OCI-LY7 (cell line): Measurements from ENCODE around the gene HEPHL1. TPM values are rescaled to one million over a fixed set of nuclear protein-coding genes. Genes with fewer than 3 reads are reported as not detected.

ENCODE experiments used
- BruUV-seq: library from RNA; stranded (reverse); fragments of 400-500 nt; replicated peaks from 2 replicates; lab custom pipeline; 2021; lab: Mats Ljungman, UMichigan
- CTCF ChIA-PET: fragments of 300-600 bp; sonication (Branson Sonifier 250); formaldehyde crosslinking; loops from one replicate; lab custom pipeline; 2022; ENCODE audit warnings: antibody characterized with exemption; ENCODE audit not compliant: unreplicated experiment; lab: Charles Lee
- POLR2A ChIA-PET: fragments of 300-600 bp; sonication (Branson Sonifier 250); formaldehyde crosslinking; loops from one replicate; lab custom pipeline; 2022; ENCODE audit warnings: antibody characterized with exemption; lab: Charles Lee
- DNase-seq: peaks from one replicate; pipeline ENCODE4 v3.0.0-alpha.2; 2015; ENCODE audit warnings: low spot score
- H2AFZ ChIP-seq: fragments of 200-600 bp; sonication (generic), shearing (Covaris generic); 2 replicates; pipeline ENCODE4 v1.6.1; 2014; ENCODE audit warnings: mild to moderate bottlenecking, antibody characterized with exemption, low read length, moderate library complexity
- H3K27ac ChIP-seq: fragments of 200-600 bp; sonication (generic); 2 replicates; pipeline ENCODE4 v1.5.1; 2014; ENCODE audit warnings: mixed run types, low read depth, mild to moderate bottlenecking, moderate library complexity, low read length, inconsistent platforms; ENCODE audit not compliant: poor library complexity, severe bottlenecking
- H3K36me3 ChIP-seq: fragments of 200-600 bp; sonication (generic); 2 replicates; pipeline ENCODE4 v1.6.1; 2014; ENCODE audit warnings: mild to moderate bottlenecking, antibody characterized with exemption, low read length, moderate library complexity, mixed read lengths; ENCODE audit not compliant: insufficient read depth
- H3K4me1 ChIP-seq: fragments of 200-600 bp; sonication (generic); 2 replicates; pipeline ENCODE4 v1.5.1; 2014; ENCODE audit warnings: mild to moderate bottlenecking, low read length; ENCODE audit not compliant: insufficient read depth, poor library complexity, severe bottlenecking
- H3K4me2 ChIP-seq: fragments of 200-600 bp; sonication (generic); 2 replicates; pipeline ENCODE4 v1.6.1; 2014; ENCODE audit warnings: mild to moderate bottlenecking, low read length
- H3K4me3 ChIP-seq: fragments of 200-600 bp; sonication (generic); 2 replicates; pipeline ENCODE4 v1.5.1; 2014; ENCODE audit warnings: mild to moderate bottlenecking, low read depth, low read length; ENCODE audit not compliant: poor library complexity, severe bottlenecking
- H3K79me2 ChIP-seq: fragments of 200-600 bp; sonication (generic); 2 replicates; pipeline ENCODE4 v1.6.1; 2016; ENCODE audit warnings: low read depth, mild to moderate bottlenecking, low read length, moderate library complexity, mixed read lengths; ENCODE audit not compliant: insufficient read depth
- H3K9me2 ChIP-seq: fragments of 200-600 bp; sonication (generic); 2 replicates; pipeline ENCODE4 v1.6.1; 2016; ENCODE audit warnings: mild to moderate bottlenecking, low read length, mixed read lengths; ENCODE audit not compliant: insufficient read depth
- H3K9me3 ChIP-seq: fragments of 200-600 bp; sonication (generic); 2 replicates; pipeline ENCODE4 v1.6.1; 2014; ENCODE audit warnings: mild to moderate bottlenecking, mixed run types, low read length, mixed read lengths
- H4K20me1 ChIP-seq: fragments of 200-600 bp; sonication (generic); 2 replicates; pipeline ENCODE4 v1.6.1; 2014; ENCODE audit warnings: mild to moderate bottlenecking, antibody characterized with exemption, low read length, moderate library complexity, mixed read lengths; ENCODE audit not compliant: insufficient read depth
- EZH2phosphoT487 ChIP-seq: fragments of 200-600 bp; sonication (generic); IDR thresholded peaks from 2 replicates; pipeline ENCODE4 v1.6.1; 2018; ENCODE audit warnings: low read depth, borderline replicate concordance, mild to moderate bottlenecking, mixed run types, antibody characterized with exemption, low read length, moderate library complexity, mixed read lengths
- intact Hi-C: fragments of 100-400 bp; cut with micrococcal nuclease; formaldehyde crosslinking; loops from one replicate; pipeline ENCODE4 v1.10.0; 2022; ENCODE audit not compliant: unreplicated experiment
- total RNA-seq, 2 experiments: library from RNA; depleted of rRNA in 1 of 2; stranded (reverse); fragments of >200 nt in 1 of 2; shearing (Covaris generic) in 1 of 2; gene quantifications; 2 replicates each; pipeline ENCODE4 v1.2.3, GENCODE V29; 2014 to 2022
- TF ChIP-seq, protein P1 (sequence below): fragments of 200-600 bp; sonication (generic); conservative IDR thresholded peaks from 2 replicates; pipeline ENCODE4 v1.5.1; 2014; ENCODE audit warnings: mild to moderate bottlenecking, antibody characterized with exemption, low read length, moderate library complexity, mixed read lengths

Gene HEPHL1
- total RNA-seq, 2 experiments from 2014 or later, result not detected

DNA sequence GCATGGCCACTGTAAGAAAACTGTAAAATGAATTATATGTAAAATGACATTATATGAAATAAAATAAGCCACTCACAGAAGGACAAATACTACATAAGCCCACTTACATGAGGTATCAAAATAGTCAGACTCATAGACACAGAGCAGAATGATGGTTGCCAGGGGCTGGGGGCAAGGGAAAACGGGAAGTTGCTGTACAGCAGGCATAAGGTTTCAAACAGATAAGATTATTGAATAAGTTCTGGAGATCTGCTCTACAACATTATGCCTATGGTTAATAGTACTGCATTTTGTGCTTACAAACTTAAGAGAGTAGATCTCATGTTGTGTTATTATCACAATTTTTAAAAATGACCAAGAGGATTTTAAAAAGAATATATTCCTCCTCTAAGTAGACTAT, 32.7 kb upstream of the HEPHL1 start:
- CTCF ChIA-PET, result no interaction called here
- Histone ChIP-seq H2AFZ (no peak overlapping the region), H3K27ac (no peak overlapping the region), H3K9me2 (no peaks in the 10 kb centered on the region), H3K4me3 (no peak overlapping the region), H3K79me2 (no peaks in the 10 kb centered on the region), H3K4me2 (no peak overlapping the region), H3K9me3 (peaks cover 6% of the 10 kb centered on the region; the same call in 1 of the 2 replicates), H3K4me1 (no peaks in the 10 kb centered on the region), H3K36me3 (no peaks in the 10 kb centered on the region), H4K20me1 (no peaks in the 10 kb centered on the region)
- no peak for DNase-seq
- POLR2A ChIA-PET, result no interaction called here
- no peak for TF ChIP-seq EZH2phosphoT487
- TF ChIP-seq, protein P1, sequence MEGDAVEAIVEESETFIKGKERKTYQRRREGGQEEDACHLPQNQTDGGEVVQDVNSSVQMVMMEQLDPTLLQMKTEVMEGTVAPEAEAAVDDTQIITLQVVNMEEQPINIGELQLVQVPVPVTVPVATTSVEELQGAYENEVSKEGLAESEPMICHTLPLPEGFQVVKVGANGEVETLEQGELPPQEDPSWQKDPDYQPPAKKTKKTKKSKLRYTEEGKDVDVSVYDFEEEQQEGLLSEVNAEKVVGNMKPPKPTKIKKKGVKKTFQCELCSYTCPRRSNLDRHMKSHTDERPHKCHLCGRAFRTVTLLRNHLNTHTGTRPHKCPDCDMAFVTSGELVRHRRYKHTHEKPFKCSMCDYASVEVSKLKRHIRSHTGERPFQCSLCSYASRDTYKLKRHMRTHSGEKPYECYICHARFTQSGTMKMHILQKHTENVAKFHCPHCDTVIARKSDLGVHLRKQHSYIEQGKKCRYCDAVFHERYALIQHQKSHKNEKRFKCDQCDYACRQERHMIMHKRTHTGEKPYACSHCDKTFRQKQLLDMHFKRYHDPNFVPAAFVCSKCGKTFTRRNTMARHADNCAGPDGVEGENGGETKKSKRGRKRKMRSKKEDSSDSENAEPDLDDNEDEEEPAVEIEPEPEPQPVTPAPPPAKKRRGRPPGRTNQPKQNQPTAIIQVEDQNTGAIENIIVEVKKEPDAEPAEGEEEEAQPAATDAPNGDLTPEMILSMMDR, result no peak
- no TSS peak for BruUV-seq
- intact Hi-C loops, result no loop called here

- Histone ChIP-seq H4K20me1 (no peaks in the 10 kb centered on the region), H3K27ac (no peak overlapping the region), H3K9me2 (no peaks in the 10 kb centered on the region), H3K9me3 (peaks cover 11% of the 10 kb centered on the region; the same call in 1 of the 2 replicates), H3K36me3 (no peaks in the 10 kb centered on the region), H3K4me2 (no peak overlapping the region), H3K4me1 (no peaks in the 10 kb centered on the region), H3K79me2 (no peaks in the 10 kb centered on the region), H2AFZ (no peak overlapping the region), H3K4me3 (no peak overlapping the region)
- ChIA-PET POLR2A (no interaction called here), CTCF (no interaction called here)
- no TSS peak for BruUV-seq
- DNase-seq, result no peak
- TF ChIP-seq, protein P1, result no peak
- TF ChIP-seq EZH2phosphoT487, result no peak
- intact Hi-C loops, result no loop called here
Observed at GRCh38 chr11:93988912-93989311, 32.2 kb upstream of the HEPHL1 start.

GRCh38 chr11:93993747-93994146, 27.4 kb upstream of the HEPHL1 start:
- Histone ChIP-seq H3K27ac (no peak overlapping the region), H3K9me3 (peaks cover 12% of the 10 kb centered on the region), H3K4me1 (no peaks in the 10 kb centered on the region), H3K4me2 (no peak overlapping the region), H3K9me2 (no peaks in the 10 kb centered on the region), H2AFZ (no peak overlapping the region), H4K20me1 (no peaks in the 10 kb centered on the region), H3K36me3 (no peaks in the 10 kb centered on the region), H3K4me3 (no peak overlapping the region), H3K79me2 (no peaks in the 10 kb centered on the region)
- TF ChIP-seq, protein P1, result no peak
- no peak for TF ChIP-seq EZH2phosphoT487
- intact Hi-C loops, result no loop called here
- POLR2A ChIA-PET, result no interaction called here
- no peak for DNase-seq
- CTCF ChIA-PET, result interaction anchor here (0.5 kb wide), 1 partner anchor 252 kb away, joined by 3 read pairs; no protein-coding TSS in a partner anchor
- no TSS peak for BruUV-seq
